Measurements from ENCODE around the gene KCTD15.

KCTD15 gene

GRCh38 chr19:33823341-33823740 lies 26.7 kb downstream of the KCTD15 start:
- H3K27ac Mint-ChIP-seq, result no peak overlapping the region
- peaks cover 8% of the 10 kb centered on the region for H3K27me3 Mint-ChIP-seq
- H3K4me1 Mint-ChIP-seq, result peaks cover 5% of the 10 kb centered on the region
- H3K9me3 Mint-ChIP-seq, result no peaks in the 10 kb centered on the region
- H3K4me3 Mint-ChIP-seq, result no peak overlapping the region
- no peaks in the 10 kb centered on the region for H3K36me3 Mint-ChIP-seq
- ATAC-seq (ENCODE audit: low read depth), result no peak
- DNase-seq (ENCODE audit: low spot score in 2 of 2), result no peak

GRCh38 chr19:33825556-33825955 lies 28.9 kb downstream of the KCTD15 start:
- Mint-ChIP-seq H3K4me1 (no peaks in the 10 kb centered on the region), H3K4me3 (no peak overlapping the region), H3K27ac (no peak overlapping the region), H3K9me3 (no peaks in the 10 kb centered on the region), H3K27me3 (peaks cover 16% of the 10 kb centered on the region), H3K36me3 (no peaks in the 10 kb centered on the region)
- DNase-seq (ENCODE audit: low spot score in 2 of 2) (no peak), ATAC-seq (ENCODE audit: low read depth) (no peak)

- H3K36me3 Mint-ChIP-seq, result no peaks in the 10 kb centered on the region
- no peak overlapping the region for H3K27ac Mint-ChIP-seq
- no peak for DNase-seq (ENCODE audit: low spot score in 2 of 2)
- ATAC-seq (ENCODE audit: low read depth), result no peak
- no peaks in the 10 kb centered on the region for H3K4me1 Mint-ChIP-seq
- no peaks in the 10 kb centered on the region for H3K9me3 Mint-ChIP-seq
- no peak overlapping the region for H3K4me3 Mint-ChIP-seq
- peaks cover 16% of the 10 kb centered on the region for H3K27me3 Mint-ChIP-seq
These were observed 29.9 kb downstream of the KCTD15 start for GRCh38 chr19:33826521-33826920.

GRCh38 chr19:33828266-33829075 lies 31.8 kb downstream of the KCTD15 start:
- Mint-ChIP-seq H3K9me3 (no peaks in the 10 kb centered on the region), H3K27ac (no peak overlapping the region), H3K4me3 (no peak overlapping the region), H3K27me3 (peaks cover 16% of the 10 kb centered on the region), H3K36me3 (no peaks in the 10 kb centered on the region), H3K4me1 (no peaks in the 10 kb centered on the region)
- no peak for DNase-seq (ENCODE audit: low spot score in 2 of 2)
- no peak for ATAC-seq (ENCODE audit: low read depth)

- no peak overlapping the region for H3K4me3 Mint-ChIP-seq
- ATAC-seq (ENCODE audit: low read depth), result no peak
- no peaks in the 10 kb centered on the region for H3K9me3 Mint-ChIP-seq
- H3K27me3 Mint-ChIP-seq, result peaks cover 17% of the 10 kb centered on the region
- no peak overlapping the region for H3K27ac Mint-ChIP-seq
- DNase-seq (ENCODE audit: low spot score in 2 of 2), result no peak
- no peaks in the 10 kb centered on the region for H3K36me3 Mint-ChIP-seq
- H3K4me1 Mint-ChIP-seq, result no peaks in the 10 kb centered on the region
These were observed 33.6 kb downstream of the KCTD15 start for GRCh38 chr19:33830264-33830663.

- no peak for DNase-seq (ENCODE audit: low spot score in 2 of 2)
- H3K27ac Mint-ChIP-seq, result no peak overlapping the region
- H3K27me3 Mint-ChIP-seq, result peaks cover 12% of the 10 kb centered on the region
- H3K36me3 Mint-ChIP-seq, result no peaks in the 10 kb centered on the region
- H3K4me1 Mint-ChIP-seq, result no peaks in the 10 kb centered on the region
- H3K4me3 Mint-ChIP-seq, result no peak overlapping the region
- no peaks in the 10 kb centered on the region for H3K9me3 Mint-ChIP-seq
- no peak for ATAC-seq (ENCODE audit: low read depth)
These were observed 35.2 kb downstream of the KCTD15 start for GRCh38 chr19:33831825-33832224.

GRCh38 chr19:33832633-33833032 lies 36.0 kb downstream of the KCTD15 start:
- Mint-ChIP-seq H3K36me3 (no peaks in the 10 kb centered on the region), H3K4me1 (no peaks in the 10 kb centered on the region)
- DNase-seq (ENCODE audit: low spot score in 2 of 2), result no peak

GRCh38 chr19:33840382-33840781 lies 43.7 kb downstream of the KCTD15 start:
- peaks cover 2% of the 10 kb centered on the region for H3K36me3 Mint-ChIP-seq
- peaks cover 8% of the 10 kb centered on the region for H3K27me3 Mint-ChIP-seq
- no peak overlapping the region for H3K27ac Mint-ChIP-seq
- no peak overlapping the region for H3K4me3 Mint-ChIP-seq
- no peaks in the 10 kb centered on the region for H3K4me1 Mint-ChIP-seq
- DNase-seq (ENCODE audit: low spot score in 2 of 2) (no peak), ATAC-seq (ENCODE audit: low read depth) (no peak)
- peaks cover 5% of the 10 kb centered on the region for H3K9me3 Mint-ChIP-seq

More at GRCh38 chr19:33832633-33833032, 36.0 kb downstream of the KCTD15 start:
- Mint-ChIP-seq H3K4me3 (no peak overlapping the region), H3K27me3 (peaks cover 12% of the 10 kb centered on the region), H3K27ac (no peak overlapping the region), H3K9me3 (no peaks in the 10 kb centered on the region)
- ATAC-seq (ENCODE audit: low read depth), result no peak

- DNase-seq (ENCODE audit: low spot score in 2 of 2) (no peak), ATAC-seq (ENCODE audit: low read depth) (no peak)
- Mint-ChIP-seq H3K4me3 (no peak overlapping the region), H3K9me3 (peaks cover 5% of the 10 kb centered on the region), H3K27ac (no peak overlapping the region), H3K36me3 (peaks cover 2% of the 10 kb centered on the region), H3K4me1 (no peaks in the 10 kb centered on the region), H3K27me3 (peaks cover 8% of the 10 kb centered on the region)
These were observed 44.1 kb downstream of the KCTD15 start for GRCh38 chr19:33840783-33841182.

- peaks cover 2% of the 10 kb centered on the region for H3K36me3 Mint-ChIP-seq
- H3K4me3 Mint-ChIP-seq, result no peak overlapping the region
- peaks cover 7% of the 10 kb centered on the region for H3K9me3 Mint-ChIP-seq
- no peak overlapping the region for H3K27ac Mint-ChIP-seq
- DNase-seq (ENCODE audit: low spot score in 2 of 2), result no peak
- no peak for ATAC-seq (ENCODE audit: low read depth)
- H3K4me1 Mint-ChIP-seq, result no peaks in the 10 kb centered on the region
- peaks cover 8% of the 10 kb centered on the region for H3K27me3 Mint-ChIP-seq
These were observed 45.0 kb downstream of the KCTD15 start for GRCh38 chr19:33841685-33842084.

- no peak overlapping the region for H3K27ac Mint-ChIP-seq
- no peak for ATAC-seq (ENCODE audit: low read depth)
- peaks cover 9% of the 10 kb centered on the region for H3K9me3 Mint-ChIP-seq
- no peak for DNase-seq (ENCODE audit: low spot score in 2 of 2)
- no peaks in the 10 kb centered on the region for H3K4me1 Mint-ChIP-seq
- no peak overlapping the region for H3K4me3 Mint-ChIP-seq
- H3K36me3 Mint-ChIP-seq, result peaks cover 2% of the 10 kb centered on the region
- H3K27me3 Mint-ChIP-seq, result peaks cover 9% of the 10 kb centered on the region
These were observed 47.8 kb downstream of the KCTD15 start for GRCh38 chr19:33844478-33844877.

GRCh38 chr19:33845498-33845897 lies 48.8 kb downstream of the KCTD15 start:
- no peak for ATAC-seq (ENCODE audit: low read depth)
- DNase-seq (ENCODE audit: low spot score in 2 of 2), result no peak
- Mint-ChIP-seq H3K36me3 (peaks cover 2% of the 10 kb centered on the region), H3K9me3 (peaks cover 12% of the 10 kb centered on the region), H3K27me3 (peaks cover 8% of the 10 kb centered on the region), H3K4me3 (no peak overlapping the region), H3K27ac (no peak overlapping the region), H3K4me1 (no peaks in the 10 kb centered on the region)

GRCh38 chr19:33849551-33850147 lies 53.0 kb downstream of the KCTD15 start:
- H3K9me3 Mint-ChIP-seq, result peaks cover 17% of the 10 kb centered on the region
- H3K27ac Mint-ChIP-seq, result no peak overlapping the region
- peaks cover 5% of the 10 kb centered on the region for H3K27me3 Mint-ChIP-seq
- no peak overlapping the region for H3K4me3 Mint-ChIP-seq
- DNase-seq (ENCODE audit: low spot score in 2 of 2), result no peak
- no peaks in the 10 kb centered on the region for H3K4me1 Mint-ChIP-seq
- peaks cover 2% of the 10 kb centered on the region for H3K36me3 Mint-ChIP-seq
- ATAC-seq (ENCODE audit: low read depth), result no peak

GRCh38 chr19:33859016-33859415 lies 62.3 kb downstream of the KCTD15 start:
- Mint-ChIP-seq H3K4me1 (no peaks in the 10 kb centered on the region), H3K36me3 (no peaks in the 10 kb centered on the region), H3K9me3 (peaks cover 3% of the 10 kb centered on the region), H3K4me3 (no peak overlapping the region), H3K27me3 (no peaks in the 10 kb centered on the region), H3K27ac (no peak overlapping the region)
- ATAC-seq (ENCODE audit: low read depth) (no peak), DNase-seq (ENCODE audit: low spot score in 2 of 2) (no peak)
